HepG2 (cell line): Measurements from ENCODE around the gene RPL6. TPM values are rescaled to one million over a fixed set of nuclear protein-coding genes. Genes with fewer than 3 reads are reported as not detected.

Source experiments
- BHLHE40 ChIP-seq: IDR thresholded peaks from 2 replicates; pipeline ENCODE4 v1.6.1; 2011; ENCODE audit warnings: low read length, improper control_type of control experiment
- CENPT ChIP-seq: sonication (generic); formaldehyde crosslinking; IDR thresholded peaks from 2 replicates; pipeline ENCODE4 v1.8.0; 2022; ENCODE audit warnings: low read depth, mild to moderate bottlenecking, moderate library complexity, missing genetic modification reagents
- CREM ChIP-seq, 2 experiments: sonication (generic) in 1 of 2; formaldehyde crosslinking in 1 of 2; IDR thresholded peaks; 2 replicates each; pipeline versions ENCODE4 v1.4.0 to v1.6.1; 2016 to 2020; ENCODE audit warnings: antibody characterized with exemption in 1 of 2, mild to moderate bottlenecking in 1 of 2, missing genetic modification reagents in 1 of 2
- EED ChIP-seq: sonication (generic); formaldehyde crosslinking; IDR thresholded peaks from 2 replicates; pipeline ENCODE4 v1.5.0; 2020; ENCODE audit warnings: mild to moderate bottlenecking, missing genetic modification reagents
- ESRRA ChIP-seq: sonication (generic); formaldehyde crosslinking; IDR thresholded peaks from 2 replicates; pipeline ENCODE4 v1.5.1; 2020; ENCODE audit warnings: mild to moderate bottlenecking, low read depth, missing genetic modification reagents
- HMGA1 ChIP-seq: sonication (generic); formaldehyde crosslinking; conservative IDR thresholded peaks from 2 replicates; pipeline ENCODE4 v1.4.0; 2020; ENCODE audit warnings: missing genetic modification reagents
- IRF2 ChIP-seq: IDR thresholded peaks from 2 replicates; pipeline ENCODE4 v1.6.1; 2018; ENCODE audit warnings: missing genetic modification reagents, missing compliant biosample characterization
- KDM2A ChIP-seq: sonication (generic); formaldehyde crosslinking; IDR thresholded peaks from 2 replicates; pipeline ENCODE4 v1.4.0; 2020; ENCODE audit warnings: low read depth, missing genetic modification reagents, borderline replicate concordance
- MED1 ChIP-seq: sonication (generic); formaldehyde crosslinking; IDR thresholded peaks from 2 replicates; pipeline ENCODE4 v1.4.0; 2020; ENCODE audit warnings: missing genetic modification reagents
- NCOA5 ChIP-seq: sonication (generic); formaldehyde crosslinking; IDR thresholded peaks from 2 replicates; pipeline ENCODE4 v1.4.0; 2020; ENCODE audit warnings: missing genetic modification reagents
- RFX3 ChIP-seq: IDR thresholded peaks from 2 replicates; pipeline ENCODE4 v1.6.1; 2016; ENCODE audit warnings: missing biosample characterization, missing genetic modification reagents
- SNAI1 ChIP-seq: sonication (generic); formaldehyde crosslinking; IDR thresholded peaks from 2 replicates; pipeline ENCODE4 v1.5.0; 2020; ENCODE audit warnings: mild to moderate bottlenecking, missing genetic modification reagents, borderline replicate concordance
- SNRNP70 ChIP-seq: fragments of 200-400 bp; formaldehyde crosslinking; IDR thresholded peaks from 2 replicates; pipeline ENCODE4 v1.6.1; 2017; ENCODE audit warnings: mild to moderate bottlenecking, low read depth, low read length, moderate library complexity
- ZNF234 ChIP-seq: sonication (generic); formaldehyde crosslinking; conservative IDR thresholded peaks from 2 replicates; pipeline ENCODE4 v1.5.1; 2020; ENCODE audit warnings: mild to moderate bottlenecking, missing genetic modification reagents
- ZNF280B ChIP-seq: sonication (generic); formaldehyde crosslinking; IDR thresholded peaks from 2 replicates; pipeline ENCODE4 v1.5.0; 2020; ENCODE audit warnings: missing genetic modification reagents, mild to moderate bottlenecking, borderline replicate concordance
- ZNF343 ChIP-seq: sonication (generic); formaldehyde crosslinking; IDR thresholded peaks from 2 replicates; pipeline ENCODE4 v1.4.0; 2020; ENCODE audit warnings: mild to moderate bottlenecking, missing genetic modification reagents
- ZNF703 ChIP-seq: sonication (generic); formaldehyde crosslinking; IDR thresholded peaks from 2 replicates; pipeline ENCODE4 v1.5.1; 2020; ENCODE audit warnings: missing genetic modification reagents, mild to moderate bottlenecking, moderate library complexity, borderline replicate concordance
- ZSCAN31 ChIP-seq: sonication (generic); formaldehyde crosslinking; IDR thresholded peaks from 2 replicates; pipeline ENCODE4 v1.5.0; 2020; ENCODE audit warnings: low read depth, mild to moderate bottlenecking, missing genetic modification reagents
- polyA plus RNA-seq, 8 experiments: library from polyadenylated mRNA; depleted of rRNA in 3 of 8; stranded (reverse) in 7 of 8; unstranded in 1 of 8; fragments of >200 nt; fragmentation: Illumina TruSeq in 4 of 8; extraction: Trizol in 4 of 8; gene quantifications; 2 replicates each; pipeline versions ENCODE4 v1.2.1 to v1.2.3, GENCODE V29; 2011 to 2016; ENCODE audit warnings: low read depth in 4 of 8, missing spikeins in 1 of 8, mixed read lengths in 1 of 8; ENCODE audit not compliant: insufficient read depth in 1 of 8
- total RNA-seq, 5 experiments: library from RNA; depleted of rRNA; stranded (reverse); fragments of >200 nt; fragmentation: Illumina TruSeq; extraction: Trizol; gene quantifications; 2 replicates each; pipeline ENCODE4 v1.2.3, GENCODE V29; 2016; ENCODE audit warnings: low read depth in 1 of 5
- TF ChIP-seq, protein P1 (sequence below): sonication (generic); formaldehyde crosslinking; IDR thresholded peaks from 2 replicates; pipeline ENCODE4 v1.5.0; 2020; ENCODE audit warnings: mild to moderate bottlenecking, missing genetic modification reagents
- TF ChIP-seq, protein P2 (sequence below): sonication (generic); formaldehyde crosslinking; IDR thresholded peaks from 2 replicates; pipeline ENCODE4 v1.4.0; 2020; ENCODE audit warnings: mild to moderate bottlenecking, missing genetic modification reagents
- TF ChIP-seq, protein P3 (sequence below): sonication (generic); formaldehyde crosslinking; IDR thresholded peaks from 2 replicates; pipeline ENCODE4 v1.4.0; 2020; ENCODE audit warnings: missing genetic modification reagents, borderline replicate concordance

Gene RPL6
- total and polyA plus RNA-seq, 2 of the 13 experiments (the other 11 are each of a cell fraction or from before 2014, with no cell fraction given): 1,551 to 1,719 TPM

DNA sequence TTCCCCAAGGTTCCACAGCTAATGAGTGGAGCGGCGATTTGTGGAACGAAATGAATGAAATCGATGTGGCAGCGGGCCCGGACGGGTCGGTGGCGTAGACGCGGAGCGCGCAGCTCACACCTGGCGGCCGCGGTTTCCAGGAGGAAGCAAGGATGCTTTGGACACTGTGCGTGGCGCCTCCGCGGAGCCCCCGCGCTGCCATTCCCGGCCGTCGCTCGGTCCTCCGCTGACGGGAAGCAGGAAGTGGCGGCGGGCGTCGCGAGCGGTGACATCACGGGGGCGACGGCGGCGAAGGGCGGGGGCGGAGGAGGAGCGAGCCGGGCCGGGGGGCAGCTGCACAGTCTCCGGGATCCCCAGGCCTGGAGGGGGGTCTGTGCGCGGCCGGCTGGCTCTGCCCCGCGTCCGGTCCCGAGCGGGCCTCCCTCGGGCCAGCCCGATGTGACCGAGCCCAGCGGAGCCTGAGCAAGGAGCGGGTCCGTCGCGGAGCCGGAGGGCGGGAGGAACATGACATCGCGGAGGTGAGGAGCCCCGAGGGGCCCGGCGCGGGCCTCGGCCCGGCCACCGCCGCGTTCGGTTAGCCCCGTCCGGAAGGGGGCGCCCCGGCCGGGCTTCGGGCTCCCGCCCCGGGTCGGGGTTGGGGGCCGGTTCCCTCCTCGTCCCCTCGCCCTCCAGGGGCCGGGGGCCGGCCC lies 9.3 kb upstream of the RPL6 start, which contains the start of gene PTPN11 (continued):
- TF ChIP-seq, protein P1, sequence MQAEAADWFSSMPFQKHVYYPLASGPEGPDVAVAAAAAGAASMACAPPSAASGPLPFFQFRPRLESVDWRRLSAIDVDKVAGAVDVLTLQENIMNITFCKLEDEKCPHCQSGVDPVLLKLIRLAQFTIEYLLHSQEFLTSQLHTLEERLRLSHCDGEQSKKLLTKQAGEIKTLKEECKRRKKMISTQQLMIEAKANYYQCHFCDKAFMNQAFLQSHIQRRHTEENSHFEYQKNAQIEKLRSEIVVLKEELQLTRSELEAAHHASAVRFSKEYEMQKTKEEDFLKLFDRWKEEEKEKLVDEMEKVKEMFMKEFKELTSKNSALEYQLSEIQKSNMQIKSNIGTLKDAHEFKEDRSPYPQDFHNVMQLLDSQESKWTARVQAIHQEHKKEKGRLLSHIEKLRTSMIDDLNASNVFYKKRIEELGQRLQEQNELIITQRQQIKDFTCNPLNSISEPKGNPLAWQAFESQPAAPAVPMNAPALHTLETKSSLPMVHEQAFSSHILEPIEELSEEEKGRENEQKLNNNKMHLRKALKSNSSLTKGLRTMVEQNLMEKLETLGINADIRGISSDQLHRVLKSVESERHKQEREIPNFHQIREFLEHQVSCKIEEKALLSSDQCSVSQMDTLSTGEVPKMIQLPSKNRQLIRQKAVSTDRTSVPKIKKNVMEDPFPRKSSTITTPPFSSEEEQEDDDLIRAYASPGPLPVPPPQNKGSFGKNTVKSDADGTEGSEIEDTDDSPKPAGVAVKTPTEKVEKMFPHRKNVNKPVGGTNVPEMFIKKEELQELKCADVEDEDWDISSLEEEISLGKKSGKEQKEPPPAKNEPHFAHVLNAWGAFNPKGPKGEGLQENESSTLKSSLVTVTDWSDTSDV (CRISPR knock-in tag): 0 out of 2 replicates have a peak, but pooled peaks have one; percentile 75
- TF ChIP-seq CREM (IDR thresholded peaks at IDR 0.05): peak; percentile 93
- peak; percentile 96 for TF ChIP-seq CREM (CRISPR knock-in tag; IDR thresholded peaks at IDR 0.05)
- no peak; the same call in none of the 2 replicates for TF ChIP-seq ESRRA (CRISPR knock-in tag)
- TF ChIP-seq MED1 (CRISPR knock-in tag): peak; percentile 71
- TF ChIP-seq CENPT (CRISPR knock-in tag): 0 out of 2 replicates have a peak, but pooled peaks have one; percentile 47
- TF ChIP-seq HMGA1 (CRISPR knock-in tag): no peak
- TF ChIP-seq SNAI1 (CRISPR knock-in tag): no peak
- TF ChIP-seq ZNF280B (CRISPR knock-in tag): peak; percentile 25; the same call in 1 of the 2 replicates
- TF ChIP-seq BHLHE40: no peak
- TF ChIP-seq ZSCAN31: peak; percentile 49; the same call in 1 of the 2 replicates
- TF ChIP-seq, protein P2, sequence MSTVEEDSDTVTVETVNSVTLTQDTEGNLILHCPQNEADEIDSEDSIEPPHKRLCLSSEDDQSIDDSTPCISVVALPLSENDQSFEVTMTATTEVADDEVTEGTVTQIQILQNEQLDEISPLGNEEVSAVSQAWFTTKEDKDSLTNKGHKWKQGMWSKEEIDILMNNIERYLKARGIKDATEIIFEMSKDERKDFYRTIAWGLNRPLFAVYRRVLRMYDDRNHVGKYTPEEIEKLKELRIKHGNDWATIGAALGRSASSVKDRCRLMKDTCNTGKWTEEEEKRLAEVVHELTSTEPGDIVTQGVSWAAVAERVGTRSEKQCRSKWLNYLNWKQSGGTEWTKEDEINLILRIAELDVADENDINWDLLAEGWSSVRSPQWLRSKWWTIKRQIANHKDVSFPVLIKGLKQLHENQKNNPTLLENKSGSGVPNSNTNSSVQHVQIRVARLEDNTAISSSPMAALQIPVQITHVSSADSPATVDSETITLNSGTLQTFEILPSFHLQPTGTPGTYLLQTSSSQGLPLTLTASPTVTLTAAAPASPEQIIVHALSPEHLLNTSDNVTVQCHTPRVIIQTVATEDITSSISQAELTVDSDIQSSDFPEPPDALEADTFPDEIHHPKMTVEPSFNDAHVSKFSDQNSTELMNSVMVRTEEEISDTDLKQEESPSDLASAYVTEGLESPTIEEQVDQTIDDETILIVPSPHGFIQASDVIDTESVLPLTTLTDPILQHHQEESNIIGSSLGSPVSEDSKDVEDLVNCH (CRISPR knock-in tag): no peak
- TF ChIP-seq NCOA5: no peak
- TF ChIP-seq ZNF703 (CRISPR knock-in tag): no peak
- TF ChIP-seq SNRNP70: no peak
- TF ChIP-seq RFX3: no peak
- TF ChIP-seq EED (CRISPR knock-in tag): peak; percentile 51; the same call in 1 of the 2 replicates
- peak; percentile 93 for TF ChIP-seq KDM2A
- peak; percentile 81 for TF ChIP-seq IRF2
- TF ChIP-seq ZNF234: peak; percentile 84; the same call in 1 of the 2 replicates
- TF ChIP-seq ZNF343: peak; percentile 95
- TF ChIP-seq, protein P3, sequence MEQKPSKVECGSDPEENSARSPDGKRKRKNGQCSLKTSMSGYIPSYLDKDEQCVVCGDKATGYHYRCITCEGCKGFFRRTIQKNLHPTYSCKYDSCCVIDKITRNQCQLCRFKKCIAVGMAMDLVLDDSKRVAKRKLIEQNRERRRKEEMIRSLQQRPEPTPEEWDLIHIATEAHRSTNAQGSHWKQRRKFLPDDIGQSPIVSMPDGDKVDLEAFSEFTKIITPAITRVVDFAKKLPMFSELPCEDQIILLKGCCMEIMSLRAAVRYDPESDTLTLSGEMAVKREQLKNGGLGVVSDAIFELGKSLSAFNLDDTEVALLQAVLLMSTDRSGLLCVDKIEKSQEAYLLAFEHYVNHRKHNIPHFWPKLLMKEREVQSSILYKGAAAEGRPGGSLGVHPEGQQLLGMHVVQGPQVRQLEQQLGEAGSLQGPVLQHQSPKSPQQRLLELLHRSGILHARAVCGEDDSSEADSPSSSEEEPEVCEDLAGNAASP: 0 out of 2 replicates have a peak, but pooled peaks have one; percentile 47
